ENCODE results near the gene WDFY4.

GRCh38 chr10:48923748-48924147, 239.1 kb downstream of the WDFY4 start:
- TF ChIP-seq POLR2A (IDR thresholded peaks at IDR 0.05; ENCODE audit: low read depth, low read length) (no peak), SPI1 (IDR thresholded peaks at IDR 0.05; ENCODE audit: low read depth, low read length) (no peak), POLR2AphosphoS5 (IDR thresholded peaks at IDR 0.05; ENCODE audit: low read depth, low read length) (no peak)

Measured in GM12891 (cell line).